Bronchial epithelial cell (primary cell): Measurements from ENCODE around the gene EXOSC5. TPM values are rescaled to one million over a fixed set of nuclear protein-coding genes. Genes with fewer than 3 reads are reported as not detected.
"Not testable (repeated sequence)": the region's sequence is repeated elsewhere in the genome, so short reads cannot be mapped to it uniquely, and the experiment has no call there.

Source experiments
- DNase-seq: peaks from one replicate; pipeline ENCODE4 v3.0.0-alpha.2; 2010; ENCODE audit warnings: low read depth
- FAIRE-seq: peaks from 2 replicates; lab custom pipeline; 2011; peaks lifted over from hg19 to GRCh38; lab: Jason Lieb, UNC
- H3K27me3 ChIP-seq: 2 replicates; pipeline ENCODE4 v1.5.1; 2011; ENCODE audit warnings: low read length; ENCODE audit not compliant: control insufficient read depth, insufficient read depth
- H3K36me3 ChIP-seq: 2 replicates; pipeline ENCODE4 v1.5.1; 2011; ENCODE audit warnings: low read length; ENCODE audit not compliant: control insufficient read depth, insufficient read depth
- H3K4me3 ChIP-seq: 2 replicates; pipeline ENCODE4 v1.5.1; 2011; ENCODE audit warnings: mild to moderate bottlenecking, low read depth, low read length, control low read depth
- total RNA-seq: library from RNA; depleted of rRNA; stranded (reverse); fragments of >200 nt; gene quantifications from 2 replicates; pipeline ENCODE4 v1.2.1, GENCODE V29; 2014
- TF ChIP-seq, protein P1 (sequence below): IDR thresholded peaks from 2 replicates; pipeline ENCODE4 v1.5.1; 2011; ENCODE audit warnings: mild to moderate bottlenecking, moderate library complexity, low read length, control low read depth, inconsistent platforms; ENCODE audit not compliant: insufficient read depth, severe bottlenecking

The EXOSC5 gene
- total RNA-seq, 1 donor from 2014 or later: 58.4 TPM

GRCh38 chr19:41352609-41353465 lies 44.3 kb downstream of the EXOSC5 start:
- Histone ChIP-seq H3K36me3 (peaks cover 1% of the 10 kb centered on the region), H3K27me3 (no peaks in the 10 kb centered on the region), H3K4me3 (peak overlapping the region; percentile 64)
- TF ChIP-seq, protein P1, sequence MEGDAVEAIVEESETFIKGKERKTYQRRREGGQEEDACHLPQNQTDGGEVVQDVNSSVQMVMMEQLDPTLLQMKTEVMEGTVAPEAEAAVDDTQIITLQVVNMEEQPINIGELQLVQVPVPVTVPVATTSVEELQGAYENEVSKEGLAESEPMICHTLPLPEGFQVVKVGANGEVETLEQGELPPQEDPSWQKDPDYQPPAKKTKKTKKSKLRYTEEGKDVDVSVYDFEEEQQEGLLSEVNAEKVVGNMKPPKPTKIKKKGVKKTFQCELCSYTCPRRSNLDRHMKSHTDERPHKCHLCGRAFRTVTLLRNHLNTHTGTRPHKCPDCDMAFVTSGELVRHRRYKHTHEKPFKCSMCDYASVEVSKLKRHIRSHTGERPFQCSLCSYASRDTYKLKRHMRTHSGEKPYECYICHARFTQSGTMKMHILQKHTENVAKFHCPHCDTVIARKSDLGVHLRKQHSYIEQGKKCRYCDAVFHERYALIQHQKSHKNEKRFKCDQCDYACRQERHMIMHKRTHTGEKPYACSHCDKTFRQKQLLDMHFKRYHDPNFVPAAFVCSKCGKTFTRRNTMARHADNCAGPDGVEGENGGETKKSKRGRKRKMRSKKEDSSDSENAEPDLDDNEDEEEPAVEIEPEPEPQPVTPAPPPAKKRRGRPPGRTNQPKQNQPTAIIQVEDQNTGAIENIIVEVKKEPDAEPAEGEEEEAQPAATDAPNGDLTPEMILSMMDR: peak; percentile 68
- DNase-seq (peak; percentile 38), FAIRE-seq (no peak)

DNA sequence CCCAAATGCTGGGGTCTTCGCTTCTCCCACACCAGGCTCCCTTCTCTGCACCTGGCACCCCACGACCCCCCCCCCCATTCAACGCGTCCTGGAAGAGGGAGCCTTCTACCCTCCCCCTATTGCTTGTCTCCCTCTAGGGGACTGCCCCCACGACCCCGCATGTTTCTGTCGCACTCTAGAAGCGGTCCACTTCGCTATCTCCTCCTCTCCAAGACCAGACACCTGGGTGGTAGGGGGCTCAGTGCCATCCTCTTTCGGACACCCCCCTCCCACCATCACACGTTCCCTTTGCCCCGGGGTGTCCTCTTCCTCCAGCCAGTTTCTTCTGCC lies 44.9 kb downstream of the EXOSC5 start:
- DNase-seq: no peak
- TF ChIP-seq, protein P1: no peak
- FAIRE-seq: no peak
- peaks cover 1% of the 10 kb centered on the region for H3K36me3 ChIP-seq
- H3K4me3 ChIP-seq: peak overlapping the region; percentile 64
- H3K27me3 ChIP-seq: no peaks in the 10 kb centered on the region

DNA sequence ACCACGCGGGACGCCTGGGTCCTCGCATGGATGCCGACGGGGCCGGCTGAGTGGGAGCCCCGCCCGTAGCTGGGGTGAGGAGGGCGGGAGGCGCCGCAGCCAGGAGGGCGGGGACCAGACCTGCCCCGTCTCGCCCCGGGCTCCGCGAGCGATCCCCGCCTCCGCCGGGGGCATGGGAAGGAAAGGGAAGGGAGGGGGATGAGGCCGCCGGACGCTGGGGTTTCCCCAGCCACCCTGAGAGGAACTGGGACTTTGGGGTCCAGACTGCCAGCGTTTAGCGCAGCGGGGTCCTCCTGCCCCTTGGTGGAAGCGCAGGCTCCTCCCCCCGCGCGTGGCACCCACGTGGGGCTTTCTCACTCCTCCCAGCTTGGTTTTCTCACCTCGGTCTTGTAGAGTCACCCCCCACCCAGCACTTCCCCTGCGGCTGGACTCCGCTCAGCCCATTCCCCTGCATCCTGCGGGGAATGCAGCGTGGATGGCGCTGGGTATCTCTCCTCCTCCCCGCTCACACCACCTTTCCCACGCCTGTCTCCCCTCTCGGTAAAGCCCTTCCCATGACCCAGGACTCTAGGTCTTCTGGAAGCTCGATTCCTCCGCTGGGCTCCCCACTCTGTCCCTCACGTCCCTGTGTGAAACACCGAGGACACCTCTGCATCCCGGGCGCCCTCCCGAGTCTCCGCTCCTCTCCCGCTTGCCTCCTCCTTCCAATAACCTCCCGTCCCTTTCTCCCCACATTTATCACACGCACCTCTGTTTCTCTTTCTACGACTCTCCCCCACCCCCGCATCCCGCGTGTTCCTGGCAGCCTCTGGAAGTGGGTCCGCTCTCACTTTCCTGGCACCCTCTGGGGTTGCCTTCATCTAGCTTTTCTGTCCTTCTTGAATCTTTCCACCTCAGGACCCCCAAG lies 45.6 kb downstream of the EXOSC5 start:
- Histone ChIP-seq H3K4me3 (peak overlapping the region; percentile 64), H3K36me3 (peaks cover 1% of the 10 kb centered on the region), H3K27me3 (no peaks in the 10 kb centered on the region)
- DNase-seq (peak; percentile 55), FAIRE-seq (no peak)
- TF ChIP-seq, protein P1: no peak

DNA sequence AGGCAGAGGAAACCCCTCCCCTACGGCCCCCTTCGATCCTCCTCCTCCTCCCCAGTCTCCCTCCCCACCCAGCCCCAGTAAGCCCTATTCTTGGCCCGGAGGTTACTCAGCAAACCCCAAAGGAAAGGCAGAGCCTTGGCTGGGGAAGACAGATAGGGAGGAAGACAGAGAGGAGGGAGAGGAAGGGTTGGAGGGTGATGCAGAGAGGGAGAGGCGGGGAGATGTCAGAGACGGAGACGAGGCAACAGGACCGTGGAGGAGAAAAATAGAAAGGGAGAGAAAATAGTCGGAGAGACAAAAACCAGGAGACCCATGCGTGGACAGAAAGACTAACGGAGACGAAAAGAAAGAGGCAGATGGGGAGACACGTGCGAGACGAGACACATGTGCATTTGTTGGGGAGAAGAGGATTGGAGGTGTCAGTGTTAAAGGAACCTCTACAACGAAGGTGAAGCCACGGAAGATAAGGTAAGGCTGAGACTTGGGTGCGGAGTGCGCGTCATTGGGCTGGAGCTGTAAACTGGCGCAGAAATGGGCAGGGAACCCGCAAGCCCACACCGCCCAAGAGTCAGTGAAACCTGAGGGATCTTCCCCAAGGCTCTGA lies 46.3 kb downstream of the EXOSC5 start:
- peaks cover 1% of the 10 kb centered on the region for H3K36me3 ChIP-seq
- FAIRE-seq: no peak
- DNase-seq: peak; percentile 44
- no peaks in the 10 kb centered on the region for H3K27me3 ChIP-seq
- H3K4me3 ChIP-seq: peak overlapping the region; percentile 64
- TF ChIP-seq, protein P1: no peak

DNA sequence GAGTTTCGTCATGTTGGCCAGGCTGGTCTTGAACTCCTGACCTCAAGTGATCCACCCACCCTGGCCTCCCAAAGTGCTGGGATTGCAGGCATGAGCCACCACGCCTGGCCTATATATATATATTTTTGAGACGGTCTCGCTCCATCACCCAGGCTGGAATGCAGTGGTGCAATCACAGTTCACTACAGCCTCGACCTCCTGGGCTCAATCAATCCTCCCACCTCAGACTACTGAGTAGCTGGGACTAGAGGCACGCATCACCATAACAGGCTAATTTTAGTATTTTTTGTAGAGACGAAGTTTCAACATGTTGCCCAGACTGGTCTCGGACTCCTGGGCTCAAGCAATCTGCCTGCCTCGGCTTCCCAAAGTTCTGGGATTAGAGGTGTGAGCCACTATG lies 50.2 kb downstream of the EXOSC5 start:
- peaks cover 12% of the 10 kb centered on the region for H3K36me3 ChIP-seq
- FAIRE-seq, DNase-seq, H3K4me3 ChIP-seq, H3K27me3 ChIP-seq: not testable (repeated sequence)

DNA sequence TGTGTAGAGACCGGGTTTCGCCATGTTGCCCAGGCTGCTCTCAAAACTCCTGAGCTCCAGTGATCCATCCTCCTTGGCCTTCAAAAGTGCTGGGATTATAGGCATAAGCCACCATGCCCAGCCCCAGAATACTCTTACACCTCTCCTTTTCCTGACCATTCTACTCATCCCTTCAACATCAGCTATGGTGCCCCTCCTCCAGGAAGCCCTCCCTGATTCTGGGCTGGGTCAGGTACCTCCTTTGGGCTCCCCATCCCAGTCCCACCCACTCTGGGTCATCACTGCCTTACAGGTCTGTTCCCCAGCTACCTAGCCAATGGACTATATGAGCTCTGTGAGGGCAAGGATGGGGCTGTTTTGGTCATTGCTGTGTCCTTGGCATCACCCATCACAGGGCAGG lies 53.0 kb downstream of the EXOSC5 start:
- FAIRE-seq (no peak), DNase-seq (no peak)
- Histone ChIP-seq H3K36me3 (peaks cover 16% of the 10 kb centered on the region), H3K27me3 (no peaks in the 10 kb centered on the region), H3K4me3 (no peak overlapping the region)
- TF ChIP-seq, protein P1: no peak
